Measurements from ENCODE around the gene PTGDS. TPM values are rescaled to one million over a fixed set of nuclear protein-coding genes. Genes with fewer than 3 reads are reported as not detected.

PTGDS gene
- total and polyA plus RNA-seq, 9 of the 15 experiments (the other 6 are each of a cell fraction or from before 2014, with no cell fraction given), result 0.46 to 7.1 (median 2.0) TPM

GRCh38 chr9:136978865-136979544, 1.7 kb downstream of the PTGDS start (continued):
- TF ChIP-seq ARID4B (CRISPR knock-in tag; IDR thresholded peaks at IDR 0.05), result 0 out of 2 replicates have a peak, but pooled peaks have one; percentile 22
- peak; percentile 40; the same call in 1 of the 2 replicates for TF ChIP-seq MAX (CRISPR knock-in tag; IDR thresholded peaks at IDR 0.05)
- no peak for TF ChIP-seq TBP (optimal IDR thresholded peaks at IDR 0.05; ENCODE audit: low read depth, low read length)
- TF ChIP-seq ZSCAN32 (CRISPR knock-in tag; IDR thresholded peaks at IDR 0.05), result no peak
- TF ChIP-seq FIP1L1 (IDR thresholded peaks at IDR 0.05; ENCODE audit: low read depth, low read length, poor library complexity, severe bottlenecking), result no peak
- TF ChIP-seq KLF13 (tag; IDR thresholded peaks at IDR 0.05; ENCODE audit: borderline replicate concordance, low read depth), result peak; percentile 32; the same call in 1 of the 2 replicates
- TF ChIP-seq RFX5 (IDR thresholded peaks at IDR 0.05; ENCODE audit: low read depth, low read length), result no peak
- no peak for TF ChIP-seq ADNP (tag; IDR thresholded peaks at IDR 0.05)
- TF ChIP-seq NONO (IDR thresholded peaks at IDR 0.05; ENCODE audit: low read depth in 2 of 2, low read length in 1 of 2), result 0 out of 4 replicates have a peak, but pooled peaks of 1 of the 2 experiments have one; percentile 22
- TF ChIP-seq RBBP5 (IDR thresholded peaks at IDR 0.05; ENCODE audit: borderline replicate concordance, insufficient read depth, low read length, poor library complexity, severe bottlenecking), result no peak
- 0 out of 2 replicates have a peak, but pooled peaks have one; percentile 23 for TF ChIP-seq ETS1 (conservative IDR thresholded peaks at IDR 0.05; ENCODE audit: control insufficient read depth, low read depth, low read length)
- 0 out of 2 replicates have a peak, but pooled peaks have one; percentile 23 for TF ChIP-seq ZNF232 (CRISPR knock-in tag; IDR thresholded peaks at IDR 0.05)
- no peak for TF ChIP-seq RBFOX2 (IDR thresholded peaks at IDR 0.05; ENCODE audit: low read depth, low read length)
- TF ChIP-seq ZEB2 (IDR thresholded peaks at IDR 0.05), result peak; percentile 65
- peak in 1 of 2 experiments; percentile 44 for TF ChIP-seq E2F6 (IDR thresholded peaks at IDR 0.05; ENCODE audit: borderline replicate concordance in 1 of 2, extremely low read depth in 1 of 2, insufficient read depth in 1 of 2, insufficient read length in 1 of 2, low read depth in 1 of 2, low read length in 1 of 2, poor library complexity in 1 of 2, severe bottlenecking in 1 of 2)
- peak; percentile 54; the same call in 1 of the 2 replicates for TF ChIP-seq SP1 (CRISPR knock-in tag; IDR thresholded peaks at IDR 0.05)
- TF ChIP-seq U2AF2 (optimal IDR thresholded peaks at IDR 0.05; ENCODE audit: low read depth, low read length), result no peak
- TF ChIP-seq BHLHE40 (IDR thresholded peaks at IDR 0.05; ENCODE audit: low read length), result no peak
- TF ChIP-seq ZNF717 (CRISPR knock-in tag; IDR thresholded peaks at IDR 0.05), result no peak
